Liver (tissue), 3 donors: ENCODE data around the gene PRRG3.

Source experiments
- ATF3 ChIP-seq: IDR thresholded peaks from 2 replicates; pipeline ENCODE4 v1.6.1; 2016; ENCODE audit warnings: antibody characterized with exemption
- CTCF ChIP-seq: fragments of 150-350 bp; IDR thresholded peaks from 2 replicates; pipeline ENCODE4 v1.5.1; 2017; ENCODE audit warnings: improper control_type of control experiment, low read depth, low read length; ENCODE audit not compliant: missing input control
- HNF4A ChIP-seq, 2 donors: conservative IDR thresholded peaks; 2 replicates each; pipeline ENCODE4 v1.6.1; 2016; ENCODE audit warnings: antibody characterized with exemption in 2 of 2, mild to moderate bottlenecking in 2 of 2
- MAX ChIP-seq: IDR thresholded peaks from 2 replicates; pipeline ENCODE4 v1.6.1; 2016; ENCODE audit warnings: antibody characterized with exemption
- REST ChIP-seq: IDR thresholded peaks from 2 replicates; pipeline ENCODE4 v1.6.1; 2016; ENCODE audit warnings: antibody characterized with exemption, mild to moderate bottlenecking
- SP1 ChIP-seq: IDR thresholded peaks from 2 replicates; pipeline ENCODE4 v1.6.1; 2018; ENCODE audit warnings: antibody characterized with exemption, mild to moderate bottlenecking
- donor health status: healthy.
- donor health status: healthy.

- TF ChIP-seq CTCF (peak; percentile 72), MAX (no peak), REST (no peak), ATF3 (no peak), SP1 (no peak), HNF4A (conservative IDR thresholded peaks at IDR 0.05) (no peak)
Observed at GRCh38 chrX:151680805-151681204, 14.5 kb upstream of the PRRG3 start.
